CD1c-positive myeloid dendritic cell (primary cell): ENCODE data around the gene MED6.
A peak's percentile ranks its signal among the peaks of the same experiment; 100 is the strongest.

Experiments
- DNase-seq: peaks from one replicate; pipeline ENCODE4 v3.0.0-alpha.2; 2016; ENCODE audit errors: extremely low spot score

MED6 gene

GRCh38 chr14:70600382-70601157, at the start of gene MED6:
TSS of gene MED6 (minus strand) at chr14:70600655. CDS start at chr14:70600637, 18 bp downstream.
- peak; percentile 93 for DNase-seq

DNA sequence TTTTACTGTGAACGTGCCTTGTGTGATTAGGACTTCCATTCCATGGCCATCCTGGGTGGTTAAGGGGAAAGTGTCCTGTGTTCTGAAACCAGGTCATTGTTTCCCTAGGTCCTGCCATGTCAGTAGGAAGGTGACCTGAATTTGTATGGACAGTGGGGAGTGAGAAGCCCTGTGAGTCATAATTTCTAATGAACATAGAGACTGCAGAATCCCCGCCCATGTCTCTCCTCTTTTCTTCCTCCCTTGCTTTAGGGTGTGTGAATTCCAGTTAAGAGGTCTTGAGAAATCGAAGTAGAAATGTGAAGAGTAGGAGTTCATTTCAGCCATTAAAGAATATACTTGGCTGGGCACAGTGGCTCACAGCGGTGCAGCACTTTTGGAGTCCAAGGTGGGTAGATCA, 49.3 kb upstream of the MED6 start:
- no peak for DNase-seq

GRCh38 chr14:70648346-70648745, 47.9 kb upstream of the MED6 start:
- no peak for DNase-seq

GRCh38 chr14:70646705-70647104, 46.2 kb upstream of the MED6 start:
- no peak for DNase-seq

GRCh38 chr14:70645892-70646291, 45.4 kb upstream of the MED6 start:
- DNase-seq = no peak

GRCh38 chr14:70643967-70644366, 43.5 kb upstream of the MED6 start:
- no peak for DNase-seq

GRCh38 chr14:70642303-70643235, 42.1 kb upstream of the MED6 start:
- DNase-seq = peak; percentile 12

GRCh38 chr14:70641548-70642302, 41.3 kb upstream of the MED6 start, which contains the start of gene TTC9:
TSS of gene TTC9 (plus strand) at chr14:70641916. CDS start at chr14:70642130, 214 bp downstream.
- peak; percentile 24 for DNase-seq

DNA sequence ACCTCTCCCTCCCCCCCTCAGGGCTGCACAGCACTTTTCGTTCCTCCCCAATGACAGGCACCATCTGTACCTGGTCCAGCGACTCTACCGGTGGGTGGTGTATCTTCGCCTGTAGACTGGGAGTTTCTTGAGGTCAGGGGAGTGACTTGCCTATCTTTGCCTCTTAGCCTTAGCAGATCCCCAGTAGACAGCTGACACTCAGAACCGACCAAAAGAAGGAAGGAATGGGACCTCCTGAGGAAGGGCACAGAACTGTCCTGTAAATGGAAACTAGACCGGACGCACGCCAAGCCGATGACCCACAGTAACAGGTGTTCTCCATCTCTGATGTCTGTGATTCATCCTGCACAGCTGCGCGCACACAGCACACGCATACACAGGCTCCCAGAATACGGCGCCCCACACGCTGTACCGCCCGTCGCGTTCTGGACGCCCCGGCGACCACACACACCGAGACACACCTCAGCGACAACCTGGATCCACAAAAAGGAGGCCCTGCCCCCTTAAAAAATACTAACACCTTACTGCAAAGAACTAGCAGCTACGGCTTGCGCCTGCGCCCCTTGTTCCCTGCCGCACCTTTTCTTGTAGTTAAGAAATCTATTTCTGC, 40.6 kb upstream of the MED6 start:
- DNase-seq = peak; percentile 26

DNA sequence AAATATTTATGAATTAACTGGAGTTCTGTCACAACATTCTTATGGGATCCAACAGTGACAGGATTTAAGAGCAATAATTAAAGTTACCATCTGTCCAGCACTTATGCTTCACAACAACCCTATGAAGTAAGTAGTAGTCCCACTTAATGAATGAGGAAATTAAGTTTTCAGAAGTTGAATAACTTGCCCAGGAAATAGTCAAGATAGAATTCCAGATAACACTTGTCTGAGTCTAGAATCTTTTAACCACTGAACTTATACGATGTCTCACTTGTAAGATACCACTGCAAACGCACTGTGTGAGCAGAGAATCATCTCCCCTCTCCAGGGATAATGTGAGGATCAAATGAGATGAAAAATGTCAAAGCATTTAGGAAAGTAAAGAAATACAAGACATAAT, 38.0 kb upstream of the MED6 start:
- no peak for DNase-seq

GRCh38 chr14:70635971-70636595, 35.6 kb upstream of the MED6 start:
- peak; percentile 12 for DNase-seq

GRCh38 chr14:70631948-70632347, 31.5 kb upstream of the MED6 start:
- DNase-seq = no peak

- DNase-seq = no peak
These were observed 24.5 kb upstream of the MED6 start for GRCh38 chr14:70624972-70625371.

GRCh38 chr14:70622111-70622712, 21.8 kb upstream of the MED6 start:
- DNase-seq = peak; percentile 54

DNA sequence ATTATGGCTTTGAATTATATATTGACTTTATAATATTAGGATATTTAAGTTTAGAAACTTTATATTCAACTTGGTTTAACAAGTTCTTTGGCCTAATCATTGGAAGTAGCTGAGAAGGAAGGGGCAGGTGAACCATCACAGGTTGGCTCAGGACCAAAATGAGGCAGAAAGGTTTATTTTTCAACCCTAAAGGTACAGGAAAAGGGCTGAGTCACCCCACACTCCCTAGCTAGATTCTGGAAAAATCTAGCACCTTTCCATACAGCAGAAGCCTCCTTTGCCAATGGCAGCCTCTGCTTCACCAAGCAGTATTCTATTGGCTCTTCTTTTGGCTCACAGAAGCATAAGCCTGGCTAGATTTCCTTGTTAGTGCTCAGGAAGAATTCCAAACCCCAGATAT, 19.3 kb upstream of the MED6 start:
- DNase-seq = no peak

DNA sequence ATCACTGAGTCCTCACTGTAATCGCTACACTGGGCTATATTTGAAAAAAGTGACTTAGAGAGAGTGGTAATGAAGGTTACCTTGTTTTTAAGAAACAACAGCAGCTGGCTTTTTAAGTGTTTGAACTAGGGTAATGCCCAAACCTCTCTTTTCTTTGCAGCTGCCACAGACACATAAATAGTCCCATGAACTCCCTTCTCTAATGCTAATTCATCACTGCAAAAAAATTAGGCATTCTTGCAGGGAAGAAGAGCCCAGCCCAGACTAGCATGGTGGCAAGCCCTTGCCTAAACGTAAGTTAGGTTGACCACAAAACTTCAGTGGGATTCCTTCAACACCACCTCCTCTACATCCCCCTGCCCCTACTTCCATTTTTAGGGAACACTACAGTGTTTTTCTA, 17.9 kb upstream of the MED6 start:
- DNase-seq = no peak

DNA sequence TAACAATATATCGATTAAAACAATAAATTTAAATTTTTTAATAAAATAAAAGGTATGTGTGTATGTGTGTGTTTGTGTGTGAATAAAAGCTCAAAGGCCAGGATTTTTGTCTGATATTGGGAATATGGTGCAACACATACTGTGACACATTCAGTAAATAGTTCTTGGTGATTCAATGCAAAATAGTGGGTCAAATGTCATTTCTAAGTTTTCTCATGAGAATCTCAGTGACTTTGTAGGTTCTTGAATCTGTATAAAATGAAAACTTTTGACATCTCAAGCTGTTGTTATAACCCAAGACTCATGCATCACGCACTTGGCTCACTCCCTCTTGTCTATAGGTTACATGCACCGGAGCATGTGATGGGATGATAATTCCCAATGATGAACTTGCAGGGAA, 16.2 kb upstream of the MED6 start:
- no peak for DNase-seq

- DNase-seq = no peak
These were observed 10.8 kb upstream of the MED6 start for GRCh38 chr14:70611216-70611615.

DNA sequence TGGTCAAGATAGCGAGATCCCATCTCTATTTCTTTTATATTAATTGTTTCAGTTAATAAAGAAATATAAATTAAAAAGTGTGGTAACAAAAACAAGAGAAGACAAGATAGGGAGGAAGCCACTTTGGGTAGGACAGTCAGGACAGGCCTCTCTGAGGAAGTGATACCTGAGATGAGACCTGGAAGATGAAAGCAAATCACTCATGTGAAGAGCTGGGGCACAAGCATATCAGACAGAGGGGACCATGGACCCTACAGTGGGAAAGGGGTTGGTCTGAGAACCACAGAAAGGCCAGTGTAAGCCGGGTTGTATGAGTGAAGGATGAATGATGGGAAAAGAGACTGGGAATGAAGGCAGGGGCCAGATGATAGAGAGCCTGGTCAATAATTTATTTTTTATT, 1.8 kb upstream of the MED6 start:
- DNase-seq = no peak

DNA sequence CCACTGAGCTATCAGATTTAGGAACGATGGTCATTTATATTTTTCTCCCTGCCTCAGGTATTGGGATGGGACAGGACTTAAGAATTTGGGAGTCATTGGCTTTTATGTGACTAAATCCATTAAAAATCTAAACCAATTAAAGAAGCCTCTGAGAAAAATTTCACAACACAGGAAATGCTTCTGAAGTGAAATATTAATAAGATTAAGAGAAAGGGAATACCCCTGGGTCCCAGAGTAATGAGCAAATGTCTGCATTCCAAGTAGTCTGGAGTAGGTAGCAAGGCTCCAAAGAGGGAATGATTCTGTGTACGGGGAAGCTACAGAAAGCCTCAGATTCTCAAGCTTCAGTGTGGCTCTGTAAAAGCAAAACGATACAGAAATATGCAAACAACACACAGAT, 707 bp upstream of the MED6 start:
- no peak for DNase-seq

DNA sequence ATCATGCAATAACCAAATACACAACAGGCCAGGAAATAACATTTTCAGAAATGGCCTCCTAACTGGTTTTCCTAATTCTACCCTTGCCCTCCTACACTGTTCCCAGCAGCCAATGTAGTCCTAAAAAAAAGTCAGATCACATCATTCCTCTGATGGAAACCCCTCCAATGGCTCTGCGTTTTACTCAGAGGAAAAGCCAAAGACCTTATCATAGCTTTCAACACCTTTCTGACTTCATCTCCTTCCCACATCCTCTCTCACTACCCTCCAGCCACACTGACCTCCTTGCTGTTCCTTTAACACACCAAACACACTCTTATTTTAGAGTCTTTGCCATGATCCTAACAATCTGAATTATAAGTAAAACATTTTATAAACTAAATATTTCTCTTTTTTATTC, 1.1 kb downstream of the MED6 start:
- DNase-seq = peak; percentile 1
